Mucosa of descending colon (tissue), 3 donors: ENCODE results near the gene RAB7A. TPM values are rescaled to one million over a fixed set of nuclear protein-coding genes. Genes with fewer than 3 reads are reported as not detected.
A peak's percentile ranks its signal among the peaks of the same experiment; 100 is the strongest.
"Not testable (repeated sequence)": the region's sequence is repeated elsewhere in the genome, so short reads cannot be mapped to it uniquely, and the experiment has no call there.

Experiments
- ATAC-seq: fragments of 200-7000 bp; cut with Tn5 transposase; one replicate; pipeline ENCODE4 v1.9.1; 2020; ENCODE audit warnings: mild to moderate bottlenecking, moderate library complexity
- DNase-seq, 3 donors: peaks; one replicate each; pipeline ENCODE4 v3.0.0-alpha.2; 2020
- H3K36me3 ChIP-seq: fragments of 200-600 bp; one replicate; pipeline ENCODE4 v1.8.0; 2021; ENCODE audit warnings: low read depth, mild to moderate bottlenecking
- H3K4me1 ChIP-seq: fragments of 200-600 bp; one replicate; pipeline ENCODE4 v1.8.0; 2021; ENCODE audit warnings: low read depth, mild to moderate bottlenecking
- H3K4me3 ChIP-seq: fragments of 200-600 bp; one replicate; pipeline ENCODE4 v1.8.0; 2021; ENCODE audit warnings: mild to moderate bottlenecking
- H3K9me3 ChIP-seq: fragments of 200-600 bp; one replicate; pipeline ENCODE4 v1.8.0; 2021; ENCODE audit warnings: mild to moderate bottlenecking
- intact Hi-C, 2 donors: fragments of 100-400 bp; cut with DNase I in 1 of 2; cut with micrococcal nuclease in 1 of 2; formaldehyde crosslinking; loops; one replicate each; pipeline versions ENCODE4 v1.11.0 to v1.11.1; 2022; cut with DNase I, micrococcal nuclease
- total RNA-seq, 3 donors: library from RNA; stranded (reverse); fragmentation: NEBNext Ultra II Directional in 2 of 3; extraction: Animal tissue kit (Norgen Biotek cat#: 25700) in 2 of 3; gene quantifications; one replicate each; pipeline versions ENCODE4 v1.2.1 to v1.2.4, GENCODE V29; 2021 to 2023
- TF ChIP-seq, protein P1 (sequence below): fragments of 200-600 bp; IDR thresholded peaks from one replicate; pipeline ENCODE4 v1.8.0; 2022; ENCODE audit warnings: antibody characterized with exemption, mild to moderate bottlenecking
- donor health status: DM: no; HTN: no; CAD: no; lungs with moderate emphysema.
- donor health status: DM: no; HTN: no; CAD: no.
- donor health status: DM: no; HTN: yes; CAD: no.

Gene RAB7A
- total RNA-seq, 3 donors from 2014 or later, result 237 to 302 (median 265) TPM

- TF ChIP-seq, protein P1, sequence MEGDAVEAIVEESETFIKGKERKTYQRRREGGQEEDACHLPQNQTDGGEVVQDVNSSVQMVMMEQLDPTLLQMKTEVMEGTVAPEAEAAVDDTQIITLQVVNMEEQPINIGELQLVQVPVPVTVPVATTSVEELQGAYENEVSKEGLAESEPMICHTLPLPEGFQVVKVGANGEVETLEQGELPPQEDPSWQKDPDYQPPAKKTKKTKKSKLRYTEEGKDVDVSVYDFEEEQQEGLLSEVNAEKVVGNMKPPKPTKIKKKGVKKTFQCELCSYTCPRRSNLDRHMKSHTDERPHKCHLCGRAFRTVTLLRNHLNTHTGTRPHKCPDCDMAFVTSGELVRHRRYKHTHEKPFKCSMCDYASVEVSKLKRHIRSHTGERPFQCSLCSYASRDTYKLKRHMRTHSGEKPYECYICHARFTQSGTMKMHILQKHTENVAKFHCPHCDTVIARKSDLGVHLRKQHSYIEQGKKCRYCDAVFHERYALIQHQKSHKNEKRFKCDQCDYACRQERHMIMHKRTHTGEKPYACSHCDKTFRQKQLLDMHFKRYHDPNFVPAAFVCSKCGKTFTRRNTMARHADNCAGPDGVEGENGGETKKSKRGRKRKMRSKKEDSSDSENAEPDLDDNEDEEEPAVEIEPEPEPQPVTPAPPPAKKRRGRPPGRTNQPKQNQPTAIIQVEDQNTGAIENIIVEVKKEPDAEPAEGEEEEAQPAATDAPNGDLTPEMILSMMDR, result no peak
- DNase-seq (no peak), ATAC-seq (no peak)
- intact Hi-C loops, result no loop called here
- Histone ChIP-seq H3K4me1 (peaks cover 6% of the 10 kb centered on the region), H3K36me3 (no peaks in the 10 kb centered on the region), H3K4me3 (no peak overlapping the region), H3K9me3 (no peaks in the 10 kb centered on the region)
These were observed 44.4 kb downstream of the RAB7A start for GRCh38 chr3:128770387-128770786.

DNA sequence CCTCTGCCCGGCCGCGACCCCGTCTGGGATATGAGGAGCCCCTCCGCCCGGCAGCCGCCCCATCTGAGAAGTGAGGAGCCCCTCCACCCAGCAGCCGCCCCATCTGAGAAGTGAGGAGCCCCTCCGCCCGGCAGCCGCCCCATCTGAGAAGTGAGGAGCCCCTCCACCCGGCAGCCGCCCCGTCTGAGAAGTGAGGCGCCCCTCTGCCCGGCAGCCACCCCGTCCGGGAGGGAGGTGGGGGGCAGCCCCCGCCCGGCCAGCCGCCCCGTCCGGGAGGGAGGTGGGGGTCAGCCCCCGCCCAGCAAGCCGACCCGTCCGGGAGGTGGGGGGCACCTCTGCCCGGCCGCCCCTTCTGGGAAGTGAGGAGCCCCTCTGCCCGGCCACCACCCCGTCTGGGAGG lies 47.2 kb downstream of the RAB7A start:
- H3K4me1 ChIP-seq, H3K4me3 ChIP-seq, ATAC-seq, intact Hi-C loops, H3K9me3 ChIP-seq, DNase-seq, H3K36me3 ChIP-seq: not testable (repeated sequence)

GRCh38 chr3:128773592-128773991 lies 47.6 kb downstream of the RAB7A start:
- intact Hi-C loops, ATAC-seq, DNase-seq: not testable (repeated sequence)

DNA sequence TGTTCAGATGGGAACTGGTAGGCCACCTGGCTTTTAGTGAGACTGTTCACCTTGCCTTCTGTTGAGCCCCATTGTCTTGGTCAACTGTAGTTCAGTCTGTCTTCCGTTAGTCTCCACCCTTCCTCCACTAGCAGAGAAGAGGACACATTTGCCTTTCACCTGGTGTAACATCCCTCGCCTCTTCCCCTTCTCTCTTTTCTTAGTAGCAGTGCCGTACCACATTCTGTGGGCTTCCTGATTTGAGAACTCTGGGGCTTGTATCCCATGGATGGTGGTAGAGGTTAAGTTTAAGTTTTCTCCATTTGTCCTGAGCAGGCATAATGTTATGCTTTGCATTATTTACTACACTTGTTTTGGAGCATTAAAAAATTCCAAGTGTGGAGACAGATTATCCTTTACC lies 49.3 kb downstream of the RAB7A start:
- Histone ChIP-seq H3K36me3 (no peaks in the 10 kb centered on the region), H3K4me1 (peaks cover 15% of the 10 kb centered on the region), H3K9me3 (no peaks in the 10 kb centered on the region), H3K4me3 (no peak overlapping the region)
- intact Hi-C loops, result no loop called here
- TF ChIP-seq, protein P1, result no peak
- ATAC-seq, result no peak
- DNase-seq, result no peak

More at GRCh38 chr3:128773592-128773991, 47.6 kb downstream of the RAB7A start:
- not testable (repeated sequence) for H3K9me3 ChIP-seq, H3K36me3 ChIP-seq, H3K4me3 ChIP-seq, H3K4me1 ChIP-seq

DNA sequence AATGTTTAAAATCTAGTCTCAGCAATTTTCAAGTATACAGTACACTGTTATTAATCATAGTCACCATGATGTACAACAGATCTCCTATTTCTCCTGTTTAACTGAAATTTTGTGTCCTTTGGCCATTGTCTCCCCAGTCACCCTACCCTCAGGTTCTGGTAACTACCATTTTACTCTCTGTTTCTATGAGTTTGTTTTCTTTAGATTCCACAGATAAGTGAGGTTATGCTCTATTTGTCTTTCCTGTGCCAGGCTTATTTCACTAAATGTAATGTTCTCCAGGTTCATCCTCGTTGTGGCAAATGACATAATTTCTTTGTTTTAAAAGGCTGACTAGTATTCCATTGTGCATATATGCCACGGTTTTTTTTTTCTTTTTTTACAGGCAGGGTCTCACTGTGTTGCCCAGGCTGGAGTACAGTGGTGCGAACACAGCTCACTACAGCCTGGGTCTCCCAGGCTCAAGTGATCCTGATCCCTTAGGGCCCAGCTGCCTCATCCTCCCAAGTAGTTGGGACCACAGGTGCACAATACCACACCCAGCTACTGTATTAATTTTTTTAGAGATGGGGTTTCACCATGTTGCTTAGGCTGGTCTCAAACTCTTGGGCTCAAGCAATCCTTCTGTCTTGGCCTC lies 50.0 kb downstream of the RAB7A start:
- no peak overlapping the region for H3K4me3 ChIP-seq
- peaks cover 20% of the 10 kb centered on the region for H3K4me1 ChIP-seq
- no peaks in the 10 kb centered on the region for H3K9me3 ChIP-seq
- intact Hi-C loops, result no loop called here
- ATAC-seq, result no peak
- TF ChIP-seq, protein P1, result no peak
- DNase-seq, result no peak
- no peaks in the 10 kb centered on the region for H3K36me3 ChIP-seq

DNA sequence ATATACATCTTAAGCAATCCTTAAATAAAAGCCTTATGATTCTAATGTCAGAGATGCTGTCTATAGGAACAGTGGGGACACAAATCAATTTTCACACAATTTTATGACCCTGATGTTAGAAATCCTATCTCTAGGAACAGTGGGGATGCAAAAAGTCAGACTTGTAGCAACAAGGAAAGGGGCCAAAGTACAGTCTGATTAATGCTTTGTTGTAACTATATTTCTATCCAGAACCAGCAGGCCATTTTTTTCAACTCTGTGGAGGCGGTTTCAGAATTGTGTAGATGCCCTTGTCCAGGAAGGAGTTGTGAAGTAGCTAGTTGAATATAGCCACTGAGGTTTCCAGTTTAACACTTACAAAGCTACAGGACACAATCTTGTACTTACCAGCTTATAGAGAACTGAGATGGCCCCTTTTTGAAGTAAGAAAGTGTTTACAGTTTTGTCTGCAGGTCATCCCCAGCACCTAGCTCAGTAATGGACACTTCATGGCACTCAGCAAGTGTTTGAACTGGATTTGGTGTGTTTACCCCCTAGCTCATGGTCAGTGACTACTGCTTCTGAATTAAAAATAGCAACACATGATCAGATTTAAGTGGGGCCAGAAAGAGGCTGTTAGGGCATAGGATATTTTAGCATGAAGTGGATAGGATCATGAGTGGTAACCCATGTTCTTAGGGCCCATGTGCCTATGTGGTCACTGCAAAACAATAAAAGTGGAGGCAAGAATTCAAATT lies 54.3 kb downstream of the RAB7A start:
- Histone ChIP-seq H3K9me3 (no peaks in the 10 kb centered on the region), H3K4me1 (peaks cover 40% of the 10 kb centered on the region), H3K36me3 (no peaks in the 10 kb centered on the region), H3K4me3 (no peak overlapping the region)
- TF ChIP-seq, protein P1, result no peak
- intact Hi-C loops, result no loop called here
- peak; percentile 33 for ATAC-seq
- DNase-seq, result no peak
